NT2/D1 (cell line): ENCODE measurements around the gene YBX2.

Experiments
- SUZ12 ChIP-seq: IDR thresholded peaks from 2 replicates; pipeline ENCODE4 v1.6.1; 2011; ENCODE audit not compliant: insufficient read length, insufficient read depth; ENCODE audit errors: extremely low read depth
- YY1 ChIP-seq: IDR thresholded peaks from 2 replicates; pipeline ENCODE4 v1.6.1; 2011; ENCODE audit not compliant: insufficient read length, insufficient read depth
- ZNF274 ChIP-seq: IDR thresholded peaks from 2 replicates; pipeline ENCODE4 v1.6.1; 2011; ENCODE audit warnings: mild to moderate bottlenecking, low read depth, low read length

GRCh38 chr17:7241783-7242716 lies 52.4 kb downstream of the YBX2 start, which contains the start of gene GABARAP:
- no peak for TF ChIP-seq ZNF274
- TF ChIP-seq SUZ12: no peak
- TF ChIP-seq YY1: no peak
